GM23338 (cell line): ENCODE results near the gene TTLL9. TPM values are rescaled to one million over a fixed set of nuclear protein-coding genes. Genes with fewer than 3 reads are reported as not detected.
"Not testable (repeated sequence)": the region's sequence is repeated elsewhere in the genome, so short reads cannot be mapped to it uniquely, and the experiment has no call there.

Experiments
- ATAC-seq: fragments of 200-7000 bp; cut with Tn5 transposase; 3 replicates; pipeline ENCODE4 v1.9.1; 2020
- DNase-seq: peaks from one replicate; pipeline ENCODE4 v3.0.0-alpha.2; 2015; ENCODE audit warnings: low spot score
- H2AFZ ChIP-seq: fragments of 200-600 bp; sonication (generic); 2 replicates; pipeline ENCODE4 v1.8.0; 2016; ENCODE audit warnings: antibody characterized with exemption, mild to moderate bottlenecking, moderate library complexity
- H3F3A ChIP-seq: fragments of 200-600 bp; sonication (generic); replicated peaks from 2 replicates; pipeline ENCODE4 v1.8.0; 2017; ENCODE audit warnings: antibody characterized with exemption, mixed run types, low read depth
- H3K27ac ChIP-seq: fragments of 200-600 bp; sonication (generic); 2 replicates; pipeline ENCODE4 v1.6.1; 2016; ENCODE audit warnings: low read depth
- H3K27me3 ChIP-seq: fragments of 200-600 bp; sonication (generic); 2 replicates; pipeline ENCODE4 v1.8.0; 2016; ENCODE audit warnings: mild to moderate bottlenecking, mixed run types, moderate library complexity; ENCODE audit not compliant: insufficient read depth
- H3K36me3 ChIP-seq: fragments of 200-600 bp; sonication (generic); 2 replicates; pipeline ENCODE4 v1.8.0; 2016; ENCODE audit warnings: mild to moderate bottlenecking; ENCODE audit not compliant: insufficient read depth
- H3K4me1 ChIP-seq: fragments of 200-600 bp; sonication (generic); 2 replicates; pipeline ENCODE4 v1.8.0; 2016; ENCODE audit warnings: mild to moderate bottlenecking, moderate library complexity; ENCODE audit not compliant: insufficient read depth
- H3K4me2 ChIP-seq: fragments of 200-600 bp; sonication (generic); 2 replicates; pipeline ENCODE4 v1.7.1; 2017; ENCODE audit warnings: mixed run types
- H3K4me3 ChIP-seq: fragments of 200-600 bp; sonication (generic); 2 replicates; pipeline ENCODE4 v1.6.1; 2016; ENCODE audit warnings: mixed run types
- H3K79me2 ChIP-seq: fragments of 200-600 bp; sonication (generic); replicated peaks from 2 replicates; pipeline ENCODE4 v1.8.0; 2017; ENCODE audit warnings: mild to moderate bottlenecking; ENCODE audit not compliant: insufficient read depth
- H3K9me2 ChIP-seq: fragments of 200-600 bp; sonication (generic); 2 replicates; pipeline ENCODE4 v1.8.0; 2017; ENCODE audit not compliant: insufficient read depth
- H4K20me1 ChIP-seq: fragments of 200-600 bp; sonication (generic); replicated peaks from 2 replicates; pipeline ENCODE4 v1.8.0; 2017; ENCODE audit warnings: mild to moderate bottlenecking; ENCODE audit not compliant: insufficient read depth
- H3K27ac Mint-ChIP-seq: 2 replicates; pipeline ENCODE4 v1.8.0; 2020; ENCODE audit warnings: inconsistent platforms, mild to moderate bottlenecking, moderate library complexity, mixed read lengths
- H3K27me3 Mint-ChIP-seq: 3 replicates; pipeline ENCODE4 v1.8.0; 2022; ENCODE audit warnings: low read depth, mild to moderate bottlenecking, moderate library complexity, mixed read lengths, inconsistent platforms; ENCODE audit not compliant: insufficient read depth, poor library complexity
- H3K36me3 Mint-ChIP-seq: 3 replicates; pipeline ENCODE4 v1.8.0; 2021; ENCODE audit warnings: low read depth, mild to moderate bottlenecking, inconsistent platforms, moderate library complexity, mixed read lengths
- H3K4me1 Mint-ChIP-seq: 3 replicates; pipeline ENCODE4 v1.8.0; 2020; ENCODE audit warnings: mild to moderate bottlenecking, inconsistent platforms, mixed read lengths
- H3K4me3 Mint-ChIP-seq: 3 replicates; pipeline ENCODE4 v1.8.0; 2021; ENCODE audit warnings: moderate library complexity, mild to moderate bottlenecking, inconsistent platforms, mixed read lengths
- H3K9me3 Mint-ChIP-seq: 3 replicates; pipeline ENCODE4 v1.8.0; 2020; ENCODE audit warnings: moderate library complexity, mild to moderate bottlenecking, inconsistent platforms, mixed read lengths
- CREB1 ChIP-seq: fragments of 250-450 bp; sonication (Bioruptor Pico); IDR thresholded peaks from 2 replicates; pipeline ENCODE4 v1.5.0; 2020; ENCODE audit warnings: low read depth, mild to moderate bottlenecking, moderate library complexity
- CTCF ChIP-seq, 2 experiments: fragments of 200-600 bp in 1 of 2; sonication (generic) in 1 of 2; conservative IDR thresholded peaks; 2 replicates each; pipeline versions ENCODE4 v1.5.1 to v1.6.1; 2016 to 2017; ENCODE audit warnings: antibody characterized with exemption in 2 of 2, low read depth in 2 of 2, mild to moderate bottlenecking in 2 of 2, moderate library complexity in 1 of 2
- ETS1 ChIP-seq: IDR thresholded peaks from 2 replicates; pipeline ENCODE4 v1.6.1; 2016; ENCODE audit warnings: antibody characterized with exemption
- EZH2 ChIP-seq: fragments of 200-600 bp; sonication (generic); IDR thresholded peaks from one replicate; pipeline ENCODE4 v1.8.0; 2017; ENCODE audit warnings: antibody characterized with exemption, mild to moderate bottlenecking, low read depth; ENCODE audit not compliant: unreplicated experiment
- EZH2phosphoT487 ChIP-seq: fragments of 200-600 bp; sonication (generic); IDR thresholded peaks from one replicate; pipeline ENCODE4 v1.8.1; 2018; ENCODE audit warnings: antibody characterized with exemption; ENCODE audit not compliant: unreplicated experiment
- JUNB ChIP-seq: IDR thresholded peaks from one replicate; pipeline ENCODE4 v1.6.1; 2016; ENCODE audit warnings: antibody characterized with exemption; ENCODE audit not compliant: unreplicated experiment
- POLR2AphosphoS5 ChIP-seq: IDR thresholded peaks from 2 replicates; pipeline ENCODE4 v1.6.1; 2016; ENCODE audit warnings: antibody characterized with exemption, low read depth
- STAT1 ChIP-seq: IDR thresholded peaks from one replicate; pipeline ENCODE4 v1.6.1; 2016; ENCODE audit warnings: antibody characterized with exemption; ENCODE audit not compliant: unreplicated experiment
- ZNF462 ChIP-seq: fragments of 250-450 bp; sonication (Bioruptor Pico); IDR thresholded peaks from 2 replicates; pipeline ENCODE4 v1.5.0; 2020; ENCODE audit warnings: mild to moderate bottlenecking, moderate library complexity
- polyA plus RNA-seq: library from polyadenylated mRNA; unstranded; fragments of >200 nt; fragmentation: Nextera tagmentation; extraction: Ambion mirVana; gene quantifications from 2 replicates; pipeline ENCODE4 v1.2.1, GENCODE V29; 2016
- total RNA-seq: library from RNA; depleted of rRNA; stranded (reverse); fragments of >200 nt; shearing (Covaris generic); gene quantifications from 2 replicates; pipeline ENCODE4 v1.2.3, GENCODE V29; 2014

Gene TTLL9
- total and polyA plus RNA-seq, 2 experiments from 2014 or later: not detected

GRCh38 chr20:31917962-31918412 is 47.6 kb downstream of the TTLL9 start:
- H3K36me3 Mint-ChIP-seq: not testable (repeated sequence)

GRCh38 chr20:31918466-31919105 is 48.2 kb downstream of the TTLL9 start:
- Mint-ChIP-seq H3K27me3 (peaks cover 22% of the 10 kb centered on the region), H3K36me3 (no peaks in the 10 kb centered on the region; the same call in 2 of the 3 replicates), H3K4me3 (no peak overlapping the region), H3K4me1 (peaks cover 39% of the 10 kb centered on the region), H3K27ac (no peak overlapping the region), H3K9me3 (peaks cover 65% of the 10 kb centered on the region)
- no peak for TF ChIP-seq CREB1 (CRISPR knock-in tag)
- TF ChIP-seq ETS1: no peak
- TF ChIP-seq POLR2AphosphoS5: no peak
- no peak for TF ChIP-seq EZH2
- no peak for TF ChIP-seq EZH2phosphoT487
- TF ChIP-seq JUNB: no peak
- no peak for TF ChIP-seq CTCF (conservative IDR thresholded peaks at IDR 0.05; ENCODE audit: low read depth in 2 of 2)
- TF ChIP-seq ZNF462: no peak
- TF ChIP-seq STAT1: no peak
- Histone ChIP-seq H3K36me3 (no peaks in the 10 kb centered on the region), H2AFZ (0 out of 2 replicates have a peak overlapping the region, but pooled peaks have one; percentile 63), H4K20me1 (no peaks in the 10 kb centered on the region), H3K27ac (no peak overlapping the region), H3F3A (peaks cover 4% of the 10 kb centered on the region; the same call in 1 of the 2 replicates), H3K27me3 (no peaks in the 10 kb centered on the region), H3K4me1 (peaks cover 21% of the 10 kb centered on the region), H3K9me2 (no peaks in the 10 kb centered on the region), H3K4me3 (no peak overlapping the region), H3K79me2 (no peaks in the 10 kb centered on the region), H3K4me2 (no peak overlapping the region)
- ATAC-seq: no peak
- no peak for DNase-seq

More at GRCh38 chr20:31917962-31918412, 47.6 kb downstream of the TTLL9 start:
- not testable (repeated sequence) for H3K27ac Mint-ChIP-seq, H3F3A ChIP-seq, H3K79me2 ChIP-seq, H3K36me3 ChIP-seq, H3K4me3 ChIP-seq, ATAC-seq, H3K27ac ChIP-seq, H4K20me1 ChIP-seq, H3K4me2 ChIP-seq, H3K9me2 ChIP-seq, DNase-seq, H3K27me3 ChIP-seq, H3K4me3 Mint-ChIP-seq
- H2AFZ ChIP-seq: 0 out of 2 replicates have a peak overlapping the region, but pooled peaks have one; percentile 63
- H3K9me3 Mint-ChIP-seq: peaks cover 66% of the 10 kb centered on the region
- H3K4me1 ChIP-seq: peaks cover 21% of the 10 kb centered on the region
- H3K27me3 Mint-ChIP-seq: peaks cover 20% of the 10 kb centered on the region
- H3K4me1 Mint-ChIP-seq: peaks cover 44% of the 10 kb centered on the region
